Hepatocyte (in vitro differentiated cells): ENCODE data around the gene CACNA1C.

Source experiments
- EZH2 ChIP-seq: fragments of 200-600 bp; sonication (generic); IDR thresholded peaks from 2 replicates; pipeline ENCODE4 v1.6.1; 2016; ENCODE audit warnings: antibody characterized with exemption, mild to moderate bottlenecking, borderline replicate concordance
- TF ChIP-seq, protein P1 (sequence below): fragments of 200-600 bp; sonication (generic); IDR thresholded peaks from 2 replicates; pipeline ENCODE4 v1.5.1; 2016; ENCODE audit warnings: antibody characterized with exemption, mild to moderate bottlenecking; ENCODE audit not compliant: poor library complexity

DNA sequence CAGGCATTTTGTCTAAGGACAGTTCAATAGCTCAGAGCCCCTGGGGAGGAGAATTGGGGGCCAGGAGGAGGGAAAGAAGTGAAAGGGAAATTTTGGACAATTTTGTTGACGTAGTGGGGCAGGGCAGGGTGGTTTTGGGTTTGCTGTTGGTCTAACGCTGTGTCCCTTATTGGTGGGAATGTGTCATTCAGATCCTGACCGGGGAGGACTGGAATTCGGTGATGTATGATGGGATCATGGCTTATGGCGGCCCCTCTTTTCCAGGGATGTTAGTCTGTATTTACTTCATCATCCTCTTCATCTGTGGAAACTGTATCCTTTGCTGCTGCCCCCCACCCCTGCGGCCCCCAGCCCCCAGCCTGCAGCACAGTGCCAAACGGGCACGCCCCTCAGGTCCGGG lies 529.8 kb downstream of the CACNA1C start:
- TF ChIP-seq EZH2: no peak
- TF ChIP-seq, protein P1, sequence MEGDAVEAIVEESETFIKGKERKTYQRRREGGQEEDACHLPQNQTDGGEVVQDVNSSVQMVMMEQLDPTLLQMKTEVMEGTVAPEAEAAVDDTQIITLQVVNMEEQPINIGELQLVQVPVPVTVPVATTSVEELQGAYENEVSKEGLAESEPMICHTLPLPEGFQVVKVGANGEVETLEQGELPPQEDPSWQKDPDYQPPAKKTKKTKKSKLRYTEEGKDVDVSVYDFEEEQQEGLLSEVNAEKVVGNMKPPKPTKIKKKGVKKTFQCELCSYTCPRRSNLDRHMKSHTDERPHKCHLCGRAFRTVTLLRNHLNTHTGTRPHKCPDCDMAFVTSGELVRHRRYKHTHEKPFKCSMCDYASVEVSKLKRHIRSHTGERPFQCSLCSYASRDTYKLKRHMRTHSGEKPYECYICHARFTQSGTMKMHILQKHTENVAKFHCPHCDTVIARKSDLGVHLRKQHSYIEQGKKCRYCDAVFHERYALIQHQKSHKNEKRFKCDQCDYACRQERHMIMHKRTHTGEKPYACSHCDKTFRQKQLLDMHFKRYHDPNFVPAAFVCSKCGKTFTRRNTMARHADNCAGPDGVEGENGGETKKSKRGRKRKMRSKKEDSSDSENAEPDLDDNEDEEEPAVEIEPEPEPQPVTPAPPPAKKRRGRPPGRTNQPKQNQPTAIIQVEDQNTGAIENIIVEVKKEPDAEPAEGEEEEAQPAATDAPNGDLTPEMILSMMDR: no peak
